Activated CD8-positive, alpha-beta memory T cell treated with anti-CD3 and anti-CD28 coated beads, Interleukin-2, amount 10 ng/mL, durations not matched to agents 7 days and 5 days (primary cell): ENCODE data around the gene COIL. TPM values are rescaled to one million over a fixed set of nuclear protein-coding genes. Genes with fewer than 3 reads are reported as not detected.
"Not testable (repeated sequence)": the region's sequence is repeated elsewhere in the genome, so short reads cannot be mapped to it uniquely, and the experiment has no call there.

ENCODE experiments used
- ATAC-seq: fragments of 150-1000 bp; cut with Tn5 transposase; one replicate; pipeline ENCODE4 v1.10.0; 2021; ENCODE audit warnings: moderate library complexity
- CTCF ChIA-PET: fragments of 350-600 bp; sonication (Branson Sonifier 250); formaldehyde crosslinking; loops from one replicate; lab custom pipeline; 2021; ENCODE audit warnings: antibody characterized with exemption; lab: Charles Lee
- DNase-seq: peaks from one replicate; pipeline ENCODE4 v3.0.0-alpha.2; 2020
- H3K27ac Mint-ChIP-seq: one replicate; pipeline ENCODE4 v1.8.0; 2021; ENCODE audit warnings: mild to moderate bottlenecking, mixed read lengths
- H3K27me3 Mint-ChIP-seq: one replicate; pipeline ENCODE4 v1.8.0; 2021; ENCODE audit warnings: mixed read lengths
- H3K36me3 Mint-ChIP-seq: one replicate; pipeline ENCODE4 v1.8.0; 2021; ENCODE audit warnings: mild to moderate bottlenecking, mixed read lengths
- H3K4me1 Mint-ChIP-seq: one replicate; pipeline ENCODE4 v1.8.0; 2021; ENCODE audit warnings: mixed read lengths
- H3K4me3 Mint-ChIP-seq: one replicate; pipeline ENCODE4 v1.8.0; 2021; ENCODE audit warnings: mild to moderate bottlenecking, moderate library complexity, mixed read lengths
- H3K9me3 Mint-ChIP-seq: one replicate; pipeline ENCODE4 v1.8.0; 2022; ENCODE audit warnings: low read depth, mixed read lengths
- total RNA-seq, 2 experiments: library from RNA; stranded (reverse); gene quantifications; one replicate each; pipeline ENCODE4 v1.2.3, GENCODE V29; 2021

Gene COIL
- total RNA-seq, 2 experiments from 2014 or later = 16.6 to 21.3 TPM

DNA sequence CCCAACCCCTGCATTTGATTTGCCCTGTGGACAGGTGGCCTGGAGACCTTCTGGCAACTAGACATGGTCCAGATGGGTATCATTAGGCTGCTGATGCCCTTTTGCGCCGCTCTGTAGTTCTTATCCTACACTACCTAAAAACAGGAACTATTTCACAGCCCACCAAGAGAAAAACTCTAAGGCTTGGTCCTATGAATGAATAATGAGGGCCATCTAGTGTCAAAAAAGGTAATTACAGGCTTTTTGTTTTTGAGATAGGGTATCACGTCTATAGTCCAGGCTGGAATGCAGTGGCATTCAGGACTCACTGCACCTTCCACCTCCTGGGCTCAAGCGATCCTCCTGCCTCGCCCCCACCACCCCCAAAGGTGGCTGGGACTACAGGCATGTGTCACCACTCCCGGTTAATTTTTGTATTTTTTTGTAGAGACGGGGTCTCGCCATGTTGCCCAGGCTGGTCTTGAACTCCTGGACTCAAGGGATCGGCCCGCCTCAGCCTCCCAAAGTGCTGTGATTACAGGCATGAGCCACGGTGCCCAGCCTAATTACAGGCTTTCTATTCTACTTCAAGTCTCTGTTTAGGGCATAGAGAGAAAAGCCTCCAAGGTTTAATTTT is 20.9 kb downstream of the COIL start:
- no peak overlapping the region for H3K4me3 Mint-ChIP-seq

GRCh38 chr17:56938206-56938605 is 22.6 kb downstream of the COIL start:
- DNase-seq, ATAC-seq, H3K27me3 Mint-ChIP-seq, H3K4me3 Mint-ChIP-seq, H3K9me3 Mint-ChIP-seq: not testable (repeated sequence)
- Mint-ChIP-seq H3K27ac (peak overlapping the region; percentile 61), H3K4me1 (peaks cover 37% of the 10 kb centered on the region), H3K36me3 (peaks cover 57% of the 10 kb centered on the region)
- CTCF ChIA-PET = interaction anchor here (0.7 kb wide), 1 partner anchor 118 kb away, joined by 3 read pairs; no protein-coding TSS in a partner anchor

More for the DNA sequence above, 20.9 kb downstream of the COIL start:
- CTCF ChIA-PET = interaction anchor here (0.7 to 2.6 kb wide), 13 partner anchors 12 to 160 kb away, joined by 3 to 49 read pairs (median 4); partner anchors contain the start of genes C17orf67, DGKE and TRIM25
- H3K27ac Mint-ChIP-seq = peak overlapping the region; percentile 49
- DNase-seq = no peak
- H3K27me3 Mint-ChIP-seq = no peaks in the 10 kb centered on the region
- H3K9me3 Mint-ChIP-seq = no peaks in the 10 kb centered on the region
- H3K36me3 Mint-ChIP-seq = peaks cover 50% of the 10 kb centered on the region
- peaks cover 24% of the 10 kb centered on the region for H3K4me1 Mint-ChIP-seq
- peak; percentile 66 for ATAC-seq

DNA sequence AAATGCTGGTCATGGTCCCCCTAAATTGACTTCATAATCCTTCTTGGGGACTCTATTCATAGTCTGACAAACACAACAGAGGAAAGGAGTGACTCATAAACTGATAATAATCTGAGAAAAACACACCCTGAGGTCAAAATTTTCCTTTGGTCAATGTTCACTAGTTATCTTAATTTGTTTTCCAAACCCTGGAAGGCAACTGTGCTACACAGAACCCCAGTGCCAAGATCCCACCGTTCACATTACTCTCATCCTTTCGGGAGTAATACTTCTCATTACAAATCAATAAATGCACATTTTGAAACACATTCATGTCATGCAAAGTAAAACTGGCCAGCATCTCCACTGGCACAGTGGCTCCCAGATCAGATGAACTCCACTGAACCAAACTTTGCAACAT is 23.2 kb downstream of the COIL start:
- peaks cover 61% of the 10 kb centered on the region for H3K36me3 Mint-ChIP-seq
- no peak for DNase-seq
- no peaks in the 10 kb centered on the region for H3K27me3 Mint-ChIP-seq
- CTCF ChIA-PET = interaction anchor here (0.7 kb wide), 1 partner anchor 118 kb away, joined by 3 read pairs; no protein-coding TSS in a partner anchor
- peak overlapping the region; percentile 61 for H3K27ac Mint-ChIP-seq
- H3K4me3 Mint-ChIP-seq = no peak overlapping the region
- H3K9me3 Mint-ChIP-seq = no peaks in the 10 kb centered on the region
- peaks cover 38% of the 10 kb centered on the region for H3K4me1 Mint-ChIP-seq
- ATAC-seq = peak; percentile 11

DNA sequence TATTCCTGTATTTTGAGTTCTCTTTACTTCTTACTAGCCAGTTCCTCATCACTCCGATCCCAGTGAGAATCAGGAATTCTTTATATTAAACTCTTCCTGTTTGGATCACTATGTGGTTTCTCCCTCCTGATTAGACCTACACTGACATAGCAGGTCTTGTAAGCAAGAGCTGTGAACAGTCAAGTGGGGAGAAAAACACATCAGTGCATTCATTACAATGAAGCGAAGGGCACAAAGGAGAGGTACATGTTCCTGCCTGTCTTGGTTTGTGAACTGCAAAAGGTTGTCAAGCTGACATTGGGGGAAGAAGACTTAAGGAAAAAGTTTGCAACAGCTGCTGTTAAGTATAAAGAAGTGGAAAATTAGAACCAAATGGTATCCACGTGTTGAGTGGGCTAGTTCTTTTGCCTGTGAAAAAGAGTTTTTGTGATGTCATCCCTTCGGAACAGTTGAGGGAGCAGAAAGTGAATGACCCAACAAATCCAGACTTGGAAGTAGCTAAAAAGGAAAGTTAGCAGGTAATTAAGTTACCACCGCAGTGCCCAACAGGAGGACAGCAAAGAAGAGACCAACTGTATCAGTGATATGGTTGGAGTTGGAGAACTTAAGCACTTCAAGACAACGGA is 24.0 kb downstream of the COIL start:
- no peaks in the 10 kb centered on the region for H3K27me3 Mint-ChIP-seq
- H3K4me3 Mint-ChIP-seq = no peak overlapping the region
- no peaks in the 10 kb centered on the region for H3K9me3 Mint-ChIP-seq
- ATAC-seq (no peak), DNase-seq (no peak)
- peaks cover 67% of the 10 kb centered on the region for H3K36me3 Mint-ChIP-seq
- H3K4me1 Mint-ChIP-seq = peaks cover 38% of the 10 kb centered on the region
- CTCF ChIA-PET = interaction anchor here (0.8 to 2.0 kb wide), 5 partner anchors 9 to 119 kb away, joined by 3 to 7 read pairs (median 3); no protein-coding TSS in a partner anchor
- H3K27ac Mint-ChIP-seq = no peak overlapping the region

DNA sequence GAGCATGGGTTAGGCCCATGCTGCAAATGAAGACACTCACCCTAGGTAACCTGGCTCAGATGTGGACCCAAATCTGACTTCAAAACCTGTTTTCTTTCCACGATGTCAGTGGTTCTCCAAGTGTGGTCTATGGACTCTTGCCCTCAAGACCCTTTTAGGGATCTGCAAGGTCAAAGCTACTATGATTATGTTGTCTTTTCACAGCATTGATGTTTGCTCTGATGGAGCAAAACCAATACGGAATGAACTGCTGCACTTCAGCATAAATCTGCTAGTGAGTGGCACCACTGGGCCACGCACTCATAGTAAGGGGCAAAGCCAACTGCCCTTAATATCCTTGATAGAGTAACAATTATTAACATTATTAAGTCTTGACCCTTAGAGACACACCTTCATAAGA is 25.4 kb downstream of the COIL start:
- CTCF ChIA-PET = interaction anchor here (1.3 to 2.0 kb wide), 2 partner anchors 13 to 116 kb away, joined by 3 to 7 read pairs; no protein-coding TSS in a partner anchor
- Mint-ChIP-seq H3K36me3 (peaks cover 72% of the 10 kb centered on the region), H3K4me1 (peaks cover 38% of the 10 kb centered on the region), H3K9me3 (peaks cover 4% of the 10 kb centered on the region), H3K27ac (no peak overlapping the region), H3K27me3 (no peaks in the 10 kb centered on the region), H3K4me3 (no peak overlapping the region)
- ATAC-seq (no peak), DNase-seq (no peak)

- DNase-seq = peak; percentile 79
- peaks cover 72% of the 10 kb centered on the region for H3K36me3 Mint-ChIP-seq
- no peak overlapping the region for H3K4me3 Mint-ChIP-seq
- H3K27me3 Mint-ChIP-seq = no peaks in the 10 kb centered on the region
- peaks cover 35% of the 10 kb centered on the region for H3K4me1 Mint-ChIP-seq
- peaks cover 4% of the 10 kb centered on the region for H3K9me3 Mint-ChIP-seq
- CTCF ChIA-PET = interaction anchor here (1.2 kb wide), 1 partner anchor 114 kb away, joined by 7 read pairs; no protein-coding TSS in a partner anchor
- peak; percentile 83 for ATAC-seq
- peak overlapping the region; percentile 69 for H3K27ac Mint-ChIP-seq
Observed at GRCh38 chr17:56934280-56934679, 26.6 kb downstream of the COIL start.

DNA sequence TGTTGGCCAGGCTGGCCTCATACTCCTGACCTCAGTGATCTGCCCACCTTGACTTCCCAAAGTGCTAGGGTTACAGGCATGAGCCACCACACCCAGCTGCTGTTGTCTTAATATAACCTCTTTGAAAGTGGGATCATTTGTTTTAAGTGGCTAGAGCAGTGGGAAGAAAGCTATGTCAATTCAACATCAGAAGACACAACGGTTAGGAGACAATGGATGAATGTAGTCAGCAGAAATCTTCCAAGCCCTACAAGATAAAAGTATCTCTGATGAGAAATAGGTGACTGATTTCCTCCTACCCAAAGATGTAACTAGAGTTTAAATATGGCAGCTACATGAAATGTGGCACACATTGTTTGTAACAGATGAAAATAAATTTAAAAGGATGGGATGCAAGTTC is 27.0 kb downstream of the COIL start:
- peaks cover 33% of the 10 kb centered on the region for H3K4me1 Mint-ChIP-seq
- peak overlapping the region; percentile 69 for H3K27ac Mint-ChIP-seq
- no peak for DNase-seq
- CTCF ChIA-PET = interaction anchor here (1.2 kb wide), 1 partner anchor 114 kb away, joined by 7 read pairs; no protein-coding TSS in a partner anchor
- peak; percentile 27 for ATAC-seq
- peaks cover 71% of the 10 kb centered on the region for H3K36me3 Mint-ChIP-seq
- H3K27me3 Mint-ChIP-seq = no peaks in the 10 kb centered on the region
- H3K9me3 Mint-ChIP-seq = peaks cover 4% of the 10 kb centered on the region
- H3K4me3 Mint-ChIP-seq = no peak overlapping the region

DNA sequence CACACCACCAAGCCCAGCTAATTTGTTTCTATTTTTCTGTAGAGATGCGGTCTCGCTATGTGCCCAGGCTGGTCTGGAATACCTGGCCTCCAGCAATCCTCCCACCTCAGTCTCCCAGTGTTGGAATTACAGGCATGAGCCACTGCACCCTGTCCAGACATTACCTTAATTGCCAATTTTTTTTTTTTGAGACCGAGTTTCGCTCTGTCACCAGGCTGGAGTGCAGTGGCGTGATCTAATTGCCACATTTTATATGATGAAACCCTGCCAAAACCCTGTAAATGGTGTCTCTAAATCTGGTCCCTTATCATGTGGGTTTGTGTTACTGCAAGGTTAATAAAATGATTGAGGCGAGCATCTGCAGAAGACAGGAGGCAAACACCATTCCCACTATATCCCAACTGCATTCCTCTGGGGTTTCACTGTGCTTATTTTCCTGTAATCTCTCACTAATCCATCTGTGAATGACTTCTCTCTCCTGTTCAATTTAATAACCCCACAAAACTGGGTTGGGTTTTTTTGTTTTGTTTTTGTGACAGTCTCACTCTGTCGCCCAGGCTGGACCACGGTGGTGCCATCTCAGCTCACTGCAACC is 27.6 kb downstream of the COIL start:
- Mint-ChIP-seq H3K27ac (no peak overlapping the region), H3K9me3 (peaks cover 4% of the 10 kb centered on the region)

GRCh38 chr17:56930739-56931337 is 30.0 kb downstream of the COIL start:
- H3K9me3 Mint-ChIP-seq = peaks cover 4% of the 10 kb centered on the region
- DNase-seq (no peak), ATAC-seq (no peak)
- H3K27ac Mint-ChIP-seq = no peak overlapping the region
- H3K27me3 Mint-ChIP-seq = no peaks in the 10 kb centered on the region
- H3K36me3 Mint-ChIP-seq = peaks cover 54% of the 10 kb centered on the region
- H3K4me1 Mint-ChIP-seq = peaks cover 16% of the 10 kb centered on the region
- no peak overlapping the region for H3K4me3 Mint-ChIP-seq
- CTCF ChIA-PET = no interaction called here

More for the DNA sequence above, 27.6 kb downstream of the COIL start:
- DNase-seq (no peak), ATAC-seq (no peak)
- CTCF ChIA-PET = interaction anchor here (1.2 kb wide), 1 partner anchor 113 kb away, joined by 7 read pairs; no protein-coding TSS in a partner anchor
- Mint-ChIP-seq H3K4me1 (peaks cover 31% of the 10 kb centered on the region), H3K4me3 (no peak overlapping the region), H3K36me3 (peaks cover 69% of the 10 kb centered on the region), H3K27me3 (no peaks in the 10 kb centered on the region)

DNA sequence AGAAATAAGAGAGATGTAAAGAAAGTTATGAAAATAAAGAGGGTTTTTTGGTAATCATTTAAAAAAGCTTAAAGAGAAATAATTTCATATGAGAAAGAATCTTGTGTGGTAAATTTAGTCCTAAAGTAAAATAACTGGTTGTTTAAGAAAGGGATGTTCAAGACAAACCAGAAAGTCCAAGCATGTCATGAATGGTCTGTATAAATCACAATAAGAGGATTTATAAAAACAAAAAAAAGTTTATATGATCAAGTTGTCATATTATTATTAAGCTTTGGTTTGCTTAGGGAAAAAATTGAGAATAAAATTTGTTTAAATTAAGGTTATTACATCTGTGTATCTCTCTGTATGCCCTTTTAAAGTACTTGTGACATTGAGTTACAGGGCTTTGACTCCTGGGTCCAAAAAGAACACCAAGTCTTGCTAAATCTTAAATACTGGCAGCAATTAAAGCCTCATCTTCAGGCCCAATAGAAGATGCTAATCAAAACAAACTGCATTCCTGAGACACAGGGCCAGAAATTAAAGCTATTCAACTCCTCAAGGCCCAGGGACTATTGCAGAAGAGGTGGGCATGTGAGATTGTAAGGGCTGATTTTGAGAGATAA is 31.4 kb downstream of the COIL start:
- DNase-seq (no peak), ATAC-seq (no peak)
- Mint-ChIP-seq H3K36me3 (peaks cover 43% of the 10 kb centered on the region), H3K4me1 (peaks cover 11% of the 10 kb centered on the region), H3K27me3 (peaks cover 6% of the 10 kb centered on the region), H3K4me3 (no peak overlapping the region), H3K9me3 (peaks cover 4% of the 10 kb centered on the region), H3K27ac (no peak overlapping the region)
- CTCF ChIA-PET = interaction anchor here (0.9 kb wide), 1 partner anchor 16 kb away, joined by 3 read pairs; no protein-coding TSS in a partner anchor

DNA sequence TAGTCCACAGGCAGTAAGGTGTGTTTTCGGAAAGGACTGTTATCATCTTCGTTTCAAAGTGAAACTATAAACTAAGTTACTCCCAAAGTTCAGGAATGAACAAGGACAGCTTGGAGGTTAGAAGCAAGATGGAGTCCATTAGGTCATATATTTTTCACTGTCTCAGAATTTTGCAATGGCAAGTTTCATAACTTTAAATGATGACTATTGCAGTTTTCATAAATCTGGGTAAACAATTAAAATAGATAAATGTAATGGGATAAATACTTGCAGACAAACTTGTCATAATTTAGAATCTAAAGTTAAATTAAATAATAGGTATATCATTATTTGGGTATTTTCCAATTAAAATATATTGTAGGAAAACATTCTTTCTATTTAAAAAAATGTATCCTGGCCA is 32.3 kb downstream of the COIL start:
- peaks cover 6% of the 10 kb centered on the region for H3K27me3 Mint-ChIP-seq
- peaks cover 35% of the 10 kb centered on the region for H3K36me3 Mint-ChIP-seq
- H3K27ac Mint-ChIP-seq = no peak overlapping the region
- ATAC-seq = no peak
- peaks cover 8% of the 10 kb centered on the region for H3K9me3 Mint-ChIP-seq
- CTCF ChIA-PET = no interaction called here
- peaks cover 2% of the 10 kb centered on the region for H3K4me1 Mint-ChIP-seq
- no peak overlapping the region for H3K4me3 Mint-ChIP-seq
- DNase-seq = no peak

GRCh38 chr17:56926704-56927103 is 34.1 kb downstream of the COIL start:
- Mint-ChIP-seq H3K9me3 (peaks cover 9% of the 10 kb centered on the region), H3K36me3 (peaks cover 22% of the 10 kb centered on the region), H3K27ac (no peak overlapping the region), H3K4me1 (no peaks in the 10 kb centered on the region), H3K4me3 (no peak overlapping the region), H3K27me3 (peaks cover 6% of the 10 kb centered on the region)
- DNase-seq = no peak
- CTCF ChIA-PET = no interaction called here
- no peak for ATAC-seq

- no peak overlapping the region for H3K27ac Mint-ChIP-seq
- peaks cover 19% of the 10 kb centered on the region for H3K36me3 Mint-ChIP-seq
- H3K9me3 Mint-ChIP-seq = peaks cover 7% of the 10 kb centered on the region
- CTCF ChIA-PET = no interaction called here
- DNase-seq (no peak), ATAC-seq (no peak)
- H3K27me3 Mint-ChIP-seq = peaks cover 6% of the 10 kb centered on the region
- no peaks in the 10 kb centered on the region for H3K4me1 Mint-ChIP-seq
- no peak overlapping the region for H3K4me3 Mint-ChIP-seq
Observed at GRCh38 chr17:56926270-56926669, 34.6 kb downstream of the COIL start.
